Stomach (tissue), 9 donors: Measurements from ENCODE around the gene CNTFR. TPM values are rescaled to one million over a fixed set of nuclear protein-coding genes. Genes with fewer than 3 reads are reported as not detected.

ENCODE experiments used
- DNase-seq, 2 donors: peaks; one replicate each; pipeline versions ENCODE4 v3.0.0 to v3.0.0-alpha.2; 2013 to 2019
- H3K27ac ChIP-seq, 5 donors: fragments of 200-600 bp in 4 of 5; sonication (generic) in 4 of 5; one replicate each; pipeline ENCODE4 v1.5.1; 2013 to 2019; ENCODE audit warnings: mild to moderate bottlenecking in 1 of 5, moderate library complexity in 1 of 5
- H3K27me3 ChIP-seq, 3 donors: fragments of 200-600 bp; sonication (generic); one replicate each; pipeline ENCODE4 v1.5.1; 2017 to 2019; ENCODE audit warnings: mixed run types in 1 of 3
- H3K36me3 ChIP-seq, 4 donors: fragments of 200-600 bp; sonication (generic); 1 replicate in 3 of 4; 2 replicates in 1 of 4; pipeline ENCODE4 v1.5.1; 2016 to 2019
- H3K4me1 ChIP-seq, 4 donors: fragments of 200-600 bp; sonication (generic); one replicate each; pipeline ENCODE4 v1.5.1; 2016 to 2019
- H3K4me3 ChIP-seq, 4 donors: fragments of 200-600 bp; sonication (generic) in 3 of 4; one replicate each; pipeline ENCODE4 v1.5.1; 2016 to 2019; ENCODE audit warnings: mild to moderate bottlenecking in 1 of 4
- H3K9me3 ChIP-seq, 4 donors: fragments of 200-600 bp; sonication (generic); one replicate each; pipeline ENCODE4 v1.5.1; 2016 to 2019
- EP300 ChIP-seq: sonication (generic); formaldehyde crosslinking; IDR thresholded peaks from one replicate; pipeline ENCODE4 v1.6.1; 2017; ENCODE audit warnings: antibody characterized with exemption
- POLR2A ChIP-seq, 4 donors: fragments of 450-650 bp; IDR thresholded peaks; one replicate each; pipeline ENCODE4 v1.6.1; 2016; ENCODE audit warnings: antibody characterized with exemption in 4 of 4, control low read depth in 2 of 4, mild to moderate bottlenecking in 1 of 4, moderate library complexity in 1 of 4
- POLR2AphosphoS5 ChIP-seq, 3 donors: sonication (generic); formaldehyde crosslinking; IDR thresholded peaks; one replicate each; pipeline ENCODE4 v1.6.1; 2016; ENCODE audit warnings: antibody characterized with exemption in 3 of 3
- WGBS, 5 donors: extraction: QIAGEN DNeasy Blood & Tissue Kit in 3 of 5; methylation state at CpG; one replicate each; pipeline versions ENCODE4 v1.1.5 to v1.1.7; 2013 to 2018; 5-methylcytosine and 5-hydroxymethylcytosine counted together
- intact Hi-C: fragments of 100-400 bp; cut with DNase I; formaldehyde crosslinking; loops from one replicate; pipeline ENCODE4 v1.15.1; 2023; ENCODE audit warnings: low total_unique reads
- polyA plus RNA-seq, 3 donors: library from polyadenylated mRNA; stranded (reverse); fragments of 200-250 nt; gene quantifications; one replicate each; pipeline ENCODE4 v1.2.3, GENCODE V29; 2013
- total RNA-seq, 5 donors: library from RNA; depleted of rRNA; stranded (reverse); fragments of >200 nt; gene quantifications; one replicate each; pipeline versions ENCODE4 v1.1.0 to v1.2.3, GENCODE V29; 2014 to 2016
- TF ChIP-seq, protein P1 (sequence below), 7 experiments: fragments of 450-650 bp in 4 of 7; fragments of 200-600 bp in 3 of 7; sonication (generic) in 3 of 7; IDR thresholded peaks; one replicate each; pipeline ENCODE4 v1.5.1; 2016 to 2019; ENCODE audit warnings: antibody characterized with exemption in 7 of 7, control low read depth in 2 of 7, mild to moderate bottlenecking in 1 of 7
- donor health status: healthy with polysubstance abuse.
- donor health status: Bipolar disorder and iron deficiency.
- donor health status: healthy.

CNTFR gene
- total and polyA plus RNA-seq, 8 donors = 2.2 to 15.8 (median 2.9) TPM; not detected in 1

DNA sequence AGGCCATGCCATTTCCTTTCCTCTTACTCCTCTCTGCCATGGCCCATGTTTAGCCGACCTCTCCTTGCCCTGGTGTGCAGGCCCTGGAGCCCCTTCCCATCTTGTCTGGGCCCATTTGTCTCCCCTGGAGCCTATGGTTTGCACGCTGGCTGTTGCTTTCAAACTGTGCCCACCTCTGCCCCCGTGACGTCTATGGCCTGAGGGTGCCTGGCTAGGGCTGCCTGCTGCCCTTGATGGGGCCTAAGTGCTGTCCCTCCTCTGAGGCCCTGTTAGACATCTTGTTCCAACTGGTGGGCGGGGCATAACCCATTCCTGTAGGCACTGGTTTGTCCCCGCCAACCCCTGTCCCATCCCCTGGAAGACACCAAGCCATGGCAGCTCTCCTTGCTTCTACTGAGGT is 44.0 kb downstream of the CNTFR start:
- 81 to 91% (median 84%) methylated on average over 6 of the region's 6 CpGs for WGBS, 5 donors
- DNase-seq = no peak
- H3K36me3 ChIP-seq = no peaks in the 10 kb centered on the region
- no peaks in the 10 kb centered on the region for H3K9me3 ChIP-seq
- intact Hi-C loops = no loop called here
- H3K4me3 ChIP-seq = no peak overlapping the region
- peaks cover 0 to 8% (median 4%) of the 10 kb centered on the region in 4 donors for H3K4me1 ChIP-seq
- no peak overlapping the region for H3K27ac ChIP-seq
- TF ChIP-seq, protein P1, sequence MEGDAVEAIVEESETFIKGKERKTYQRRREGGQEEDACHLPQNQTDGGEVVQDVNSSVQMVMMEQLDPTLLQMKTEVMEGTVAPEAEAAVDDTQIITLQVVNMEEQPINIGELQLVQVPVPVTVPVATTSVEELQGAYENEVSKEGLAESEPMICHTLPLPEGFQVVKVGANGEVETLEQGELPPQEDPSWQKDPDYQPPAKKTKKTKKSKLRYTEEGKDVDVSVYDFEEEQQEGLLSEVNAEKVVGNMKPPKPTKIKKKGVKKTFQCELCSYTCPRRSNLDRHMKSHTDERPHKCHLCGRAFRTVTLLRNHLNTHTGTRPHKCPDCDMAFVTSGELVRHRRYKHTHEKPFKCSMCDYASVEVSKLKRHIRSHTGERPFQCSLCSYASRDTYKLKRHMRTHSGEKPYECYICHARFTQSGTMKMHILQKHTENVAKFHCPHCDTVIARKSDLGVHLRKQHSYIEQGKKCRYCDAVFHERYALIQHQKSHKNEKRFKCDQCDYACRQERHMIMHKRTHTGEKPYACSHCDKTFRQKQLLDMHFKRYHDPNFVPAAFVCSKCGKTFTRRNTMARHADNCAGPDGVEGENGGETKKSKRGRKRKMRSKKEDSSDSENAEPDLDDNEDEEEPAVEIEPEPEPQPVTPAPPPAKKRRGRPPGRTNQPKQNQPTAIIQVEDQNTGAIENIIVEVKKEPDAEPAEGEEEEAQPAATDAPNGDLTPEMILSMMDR (IDR thresholded peaks at IDR 0.05) = no peak
- no peak for TF ChIP-seq POLR2A (IDR thresholded peaks at IDR 0.05)
- TF ChIP-seq POLR2AphosphoS5 (IDR thresholded peaks at IDR 0.05) = no peak
- TF ChIP-seq EP300 = no peak
- H3K27me3 ChIP-seq = peaks cover 0 to 18% (median 10%) of the 10 kb centered on the region in 3 donors

DNA sequence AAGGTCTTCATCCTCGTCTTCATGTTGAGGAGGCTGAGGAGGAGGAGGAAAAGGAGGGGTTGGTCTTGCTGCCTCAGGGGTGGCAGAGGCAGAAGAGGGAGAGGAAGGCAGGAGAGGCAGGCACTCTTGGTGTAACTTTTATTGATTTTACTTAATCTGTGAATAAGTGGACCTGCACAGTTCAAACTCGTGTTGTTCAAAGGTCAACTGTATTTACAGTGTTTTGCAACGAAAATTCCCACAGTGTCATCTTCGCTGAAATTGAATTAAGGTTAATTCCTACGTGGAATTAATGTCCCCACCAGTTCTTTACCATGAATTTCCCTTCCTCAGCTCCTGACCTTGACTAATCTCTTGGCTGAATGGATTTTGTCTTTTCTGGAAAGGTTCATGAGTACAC is 45.5 kb downstream of the CNTFR start:
- TF ChIP-seq EP300 (no peak), POLR2AphosphoS5 (IDR thresholded peaks at IDR 0.05) (no peak), POLR2A (IDR thresholded peaks at IDR 0.05) (no peak)
- TF ChIP-seq, protein P1 (IDR thresholded peaks at IDR 0.05) = no peak
- intact Hi-C loops = no loop called here

DNA sequence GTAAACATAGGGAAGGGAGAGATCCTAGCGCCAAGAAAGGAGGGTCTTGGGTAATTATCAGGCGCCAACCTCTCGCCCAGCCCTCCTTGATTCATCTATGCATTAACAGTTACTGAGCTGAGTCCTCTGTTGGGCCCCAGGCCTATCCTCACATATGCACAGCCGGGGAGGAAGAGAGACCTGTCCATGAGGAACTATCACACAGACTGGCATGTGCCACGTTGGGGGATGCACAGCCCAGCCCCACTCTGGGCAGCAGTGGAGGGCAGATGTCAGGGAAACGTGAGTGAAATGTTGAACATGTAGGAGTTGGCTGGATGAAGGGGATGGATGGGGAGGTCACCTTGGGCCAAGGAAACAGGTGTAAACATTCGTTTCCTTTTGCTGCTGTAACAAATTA is 48.0 kb downstream of the CNTFR start:
- H3K36me3 ChIP-seq = no peaks in the 10 kb centered on the region
- H3K27me3 ChIP-seq = peaks cover 0 to 18% (median 0%) of the 10 kb centered on the region in 3 donors
- no peak for DNase-seq
- 69 to 78% (median 76%) methylated on average over 7 of the region's 7 CpGs for WGBS, 5 donors
- H3K9me3 ChIP-seq = no peaks in the 10 kb centered on the region
- H3K4me3 ChIP-seq = no peak overlapping the region
- H3K4me1 ChIP-seq = no peaks in the 10 kb centered on the region
- intact Hi-C loops = no loop called here
- H3K27ac ChIP-seq = no peak overlapping the region
- TF ChIP-seq POLR2A (IDR thresholded peaks at IDR 0.05) = no peak
- TF ChIP-seq, protein P1 (IDR thresholded peaks at IDR 0.05) = no peak
- TF ChIP-seq EP300 = no peak
- no peak for TF ChIP-seq POLR2AphosphoS5 (IDR thresholded peaks at IDR 0.05)

More for the DNA sequence above, 45.5 kb downstream of the CNTFR start:
- Histone ChIP-seq H3K9me3 (no peaks in the 10 kb centered on the region), H3K27ac (no peak overlapping the region), H3K36me3 (no peaks in the 10 kb centered on the region), H3K4me1 (peaks cover 0 to 8% (median 4%) of the 10 kb centered on the region in 4 donors), H3K4me3 (no peak overlapping the region), H3K27me3 (peaks cover 0 to 18% (median 10%) of the 10 kb centered on the region in 3 donors)
- 40 to 50% (median 44%) methylated on average over 5 of the region's 5 CpGs for WGBS, 5 donors
- DNase-seq = no peak

DNA sequence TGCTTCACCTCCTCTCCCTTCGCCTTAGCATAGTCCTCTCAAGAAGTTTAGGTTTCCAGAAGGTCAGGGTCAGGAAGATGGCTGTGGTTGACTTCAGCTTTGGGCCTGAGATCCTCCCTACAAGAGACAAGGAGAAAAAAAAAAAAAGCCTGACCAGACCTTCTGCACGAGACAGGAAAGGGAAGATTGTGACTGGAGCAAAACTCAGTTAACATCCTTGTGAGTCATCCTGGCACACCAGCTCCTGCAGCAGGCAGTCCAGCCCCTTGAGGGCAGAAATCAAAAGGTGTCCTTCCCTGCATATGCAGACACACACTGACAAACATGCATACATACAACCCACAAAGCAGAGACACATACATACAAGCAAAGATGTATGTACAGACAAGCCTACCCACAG is 48.7 kb downstream of the CNTFR start:
- no peaks in the 10 kb centered on the region for H3K4me1 ChIP-seq
- 55 to 68% (median 64%) methylated on average over 2 of the region's 2 CpGs for WGBS, 5 donors
- peaks cover 0 to 21% (median 0%) of the 10 kb centered on the region in 3 donors for H3K27me3 ChIP-seq
- DNase-seq = no peak
- no peaks in the 10 kb centered on the region for H3K36me3 ChIP-seq
- H3K9me3 ChIP-seq = no peaks in the 10 kb centered on the region
- H3K4me3 ChIP-seq = no peak overlapping the region
- TF ChIP-seq, protein P1 (IDR thresholded peaks at IDR 0.05) = no peak
- no peak for TF ChIP-seq EP300
- no peak for TF ChIP-seq POLR2AphosphoS5 (IDR thresholded peaks at IDR 0.05)
- no peak for TF ChIP-seq POLR2A (IDR thresholded peaks at IDR 0.05)
- intact Hi-C loops = no loop called here
- H3K27ac ChIP-seq = no peak overlapping the region
